ENCODE results near the gene CACNB2.

- TF ChIP-seq EZH2 (IDR thresholded peaks at IDR 0.05; ENCODE audit: low read depth), result no peak
- TF ChIP-seq, protein P1, sequence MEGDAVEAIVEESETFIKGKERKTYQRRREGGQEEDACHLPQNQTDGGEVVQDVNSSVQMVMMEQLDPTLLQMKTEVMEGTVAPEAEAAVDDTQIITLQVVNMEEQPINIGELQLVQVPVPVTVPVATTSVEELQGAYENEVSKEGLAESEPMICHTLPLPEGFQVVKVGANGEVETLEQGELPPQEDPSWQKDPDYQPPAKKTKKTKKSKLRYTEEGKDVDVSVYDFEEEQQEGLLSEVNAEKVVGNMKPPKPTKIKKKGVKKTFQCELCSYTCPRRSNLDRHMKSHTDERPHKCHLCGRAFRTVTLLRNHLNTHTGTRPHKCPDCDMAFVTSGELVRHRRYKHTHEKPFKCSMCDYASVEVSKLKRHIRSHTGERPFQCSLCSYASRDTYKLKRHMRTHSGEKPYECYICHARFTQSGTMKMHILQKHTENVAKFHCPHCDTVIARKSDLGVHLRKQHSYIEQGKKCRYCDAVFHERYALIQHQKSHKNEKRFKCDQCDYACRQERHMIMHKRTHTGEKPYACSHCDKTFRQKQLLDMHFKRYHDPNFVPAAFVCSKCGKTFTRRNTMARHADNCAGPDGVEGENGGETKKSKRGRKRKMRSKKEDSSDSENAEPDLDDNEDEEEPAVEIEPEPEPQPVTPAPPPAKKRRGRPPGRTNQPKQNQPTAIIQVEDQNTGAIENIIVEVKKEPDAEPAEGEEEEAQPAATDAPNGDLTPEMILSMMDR (conservative IDR thresholded peaks at IDR 0.05), result no peak
Observed at GRCh38 chr10:18328941-18329340, 188.7 kb downstream of the CACNB2 start.
